H9 (cell line): ENCODE measurements around the gene KRT79. TPM values are rescaled to one million over a fixed set of nuclear protein-coding genes. Genes with fewer than 3 reads are reported as not detected.
A peak's percentile ranks its signal among the peaks of the same experiment; 100 is the strongest.

Experiments
- DNase-seq: peaks from one replicate; pipeline ENCODE4 v3.0.0-alpha.2; 2017
- H2AFZ ChIP-seq: one replicate; pipeline ENCODE4 v1.6.1; 2013; ENCODE audit warnings: mild to moderate bottlenecking, low read length, control low read depth, moderate library complexity
- H2AK5ac ChIP-seq: 2 replicates; pipeline ENCODE4 v1.6.1; 2013; ENCODE audit warnings: low read length, control low read depth, mixed read lengths; ENCODE audit not compliant: insufficient read length
- H2BK120ac ChIP-seq: one replicate; pipeline ENCODE4 v1.6.1; 2013; ENCODE audit warnings: low read depth, mild to moderate bottlenecking, low read length, control low read depth, inconsistent platforms; ENCODE audit not compliant: poor library complexity, severe bottlenecking
- H2BK12ac ChIP-seq: 2 replicates; pipeline ENCODE4 v1.6.1; 2013; ENCODE audit warnings: low read length, control low read depth, mixed read lengths, low read depth; ENCODE audit not compliant: insufficient read length
- H2BK15ac ChIP-seq: 2 replicates; pipeline ENCODE4 v1.6.1; 2013; ENCODE audit warnings: low read depth, low read length, control low read depth
- H2BK20ac ChIP-seq: one replicate; pipeline ENCODE4 v1.6.1; 2013; ENCODE audit warnings: low read depth, mild to moderate bottlenecking, low read length, control low read depth, inconsistent platforms; ENCODE audit not compliant: poor library complexity, severe bottlenecking
- H2BK5ac ChIP-seq: 2 replicates; pipeline ENCODE4 v1.6.1; 2013; ENCODE audit warnings: low read length, control low read depth, mixed read lengths; ENCODE audit not compliant: insufficient read length
- H3K14ac ChIP-seq: 2 replicates; pipeline ENCODE4 v1.6.1; 2013; ENCODE audit warnings: low read length, control low read depth; ENCODE audit not compliant: insufficient read depth
- H3K18ac ChIP-seq: 2 replicates; pipeline ENCODE4 v1.6.1; 2013; ENCODE audit warnings: low read depth, mild to moderate bottlenecking, mixed read lengths, low read length, control low read depth; ENCODE audit not compliant: insufficient read length
- H3K23ac ChIP-seq: 2 replicates; pipeline ENCODE4 v1.6.1; 2013; ENCODE audit warnings: low read length, control low read depth, mixed read lengths, low read depth; ENCODE audit not compliant: insufficient read length
- H3K23me2 ChIP-seq: 2 replicates; pipeline ENCODE4 v1.6.1; 2013; ENCODE audit warnings: low read depth, mild to moderate bottlenecking, mixed read lengths, low read length, control low read depth; ENCODE audit not compliant: insufficient read length, poor library complexity, severe bottlenecking
- H3K27ac ChIP-seq: 2 replicates; pipeline ENCODE4 v1.5.1; 2013; ENCODE audit warnings: low read length, control low read depth, mixed read lengths, low read depth; ENCODE audit not compliant: insufficient read length
- H3K27me3 ChIP-seq: 2 replicates; pipeline ENCODE4 v1.6.1; 2013; ENCODE audit warnings: low read length, control low read depth, inconsistent platforms; ENCODE audit not compliant: insufficient read depth
- H3K4ac ChIP-seq: 2 replicates; pipeline ENCODE4 v1.6.1; 2013; ENCODE audit warnings: low read depth, mild to moderate bottlenecking, control low read depth, inconsistent platforms, low read length, moderate library complexity
- H3K4me1 ChIP-seq: 2 replicates; pipeline ENCODE4 v1.6.1; 2013; ENCODE audit warnings: low read length, control low read depth, inconsistent platforms; ENCODE audit not compliant: insufficient read depth
- H3K4me2 ChIP-seq: 2 replicates; pipeline ENCODE4 v1.6.1; 2013; ENCODE audit warnings: low read length, control low read depth, mixed read lengths; ENCODE audit not compliant: insufficient read length, insufficient read depth
- H3K56ac ChIP-seq: 2 replicates; pipeline ENCODE4 v1.6.1; 2013; ENCODE audit warnings: low read depth, mild to moderate bottlenecking, mixed read lengths, low read length, control low read depth; ENCODE audit not compliant: insufficient read length
- H3K79me1 ChIP-seq: 2 replicates; pipeline ENCODE4 v1.6.1; 2013; ENCODE audit warnings: low read depth, mild to moderate bottlenecking, moderate library complexity, low read length, control low read depth, inconsistent platforms; ENCODE audit not compliant: insufficient read depth, poor library complexity, severe bottlenecking
- H3K79me2 ChIP-seq: 2 replicates; pipeline ENCODE4 v1.6.1; 2013; ENCODE audit warnings: low read length, control low read depth, inconsistent platforms; ENCODE audit not compliant: insufficient read depth
- H3K9ac ChIP-seq: 2 replicates; pipeline ENCODE4 v1.6.1; 2013; ENCODE audit warnings: low read length, control low read depth, mixed read lengths; ENCODE audit not compliant: insufficient read length; ENCODE audit errors: extremely low read depth
- H3K9me3 ChIP-seq: one replicate; pipeline ENCODE4 v1.6.1; 2013; ENCODE audit warnings: low read depth, low read length, inconsistent platforms; ENCODE audit not compliant: control insufficient read depth
- H3T11ph ChIP-seq: one replicate; pipeline ENCODE4 v1.6.1; 2013; ENCODE audit warnings: mild to moderate bottlenecking, low read length, control low read depth, inconsistent platforms
- H4K20me1 ChIP-seq: one replicate; pipeline ENCODE4 v1.6.1; 2013; ENCODE audit not compliant: control insufficient read depth, insufficient read length, insufficient read depth
- H4K5ac ChIP-seq: 2 replicates; pipeline ENCODE4 v1.6.1; 2013; ENCODE audit warnings: low read depth, mild to moderate bottlenecking, mixed read lengths, low read length, control low read depth; ENCODE audit not compliant: insufficient read length
- H4K8ac ChIP-seq: replicated peaks from 2 replicates; pipeline ENCODE4 v1.6.1; 2013; ENCODE audit warnings: low read length, control low read depth, mixed read lengths, low read depth; ENCODE audit not compliant: insufficient read length
- H4K91ac ChIP-seq: 2 replicates; pipeline ENCODE4 v1.6.1; 2013; ENCODE audit warnings: low read depth, mild to moderate bottlenecking, moderate library complexity, mixed read lengths, low read length, control low read depth; ENCODE audit not compliant: insufficient read length
- H3K27ac Mint-ChIP-seq, 3 experiments: 2 replicates in 2 of 3; 3 replicates in 1 of 3; pipeline ENCODE4 v1.8.0; 2020 to 2021; ENCODE audit warnings: mixed read lengths in 3 of 3, mild to moderate bottlenecking in 1 of 3, moderate library complexity in 1 of 3
- H3K27me3 Mint-ChIP-seq: 2 replicates; pipeline ENCODE4 v1.8.0; 2021; ENCODE audit warnings: low read depth, mild to moderate bottlenecking, moderate library complexity, mixed read lengths
- H3K36me3 Mint-ChIP-seq, 3 experiments: 2 replicates in 2 of 3; 3 replicates in 1 of 3; pipeline ENCODE4 v1.8.0; 2020 to 2021; ENCODE audit warnings: low read depth in 3 of 3, mixed read lengths in 3 of 3; ENCODE audit not compliant: insufficient read depth in 1 of 3
- H3K4me1 Mint-ChIP-seq, 2 experiments: 2 replicates each; pipeline ENCODE4 v1.8.0; 2020; ENCODE audit warnings: mixed read lengths in 2 of 2
- H3K4me3 Mint-ChIP-seq, 2 experiments: 2 replicates in 1 of 2; 3 replicates in 1 of 2; pipeline ENCODE4 v1.8.0; 2020 to 2021; ENCODE audit warnings: mild to moderate bottlenecking in 2 of 2, mixed read lengths in 2 of 2, moderate library complexity in 1 of 2
- H3K9me3 Mint-ChIP-seq, 2 experiments: 2 replicates in 1 of 2; 3 replicates in 1 of 2; pipeline ENCODE4 v1.8.0; 2020; ENCODE audit warnings: mild to moderate bottlenecking in 2 of 2, mixed read lengths in 2 of 2, moderate library complexity in 1 of 2
- WGBS: extraction: QIAGEN DNeasy Blood & Tissue Kit; methylation state at CpG from one replicate; pipeline ENCODE4 v1.1.7; 2013; ENCODE audit warnings: missing lambda C conversion rate, low lambda C conversion rate, mixed read lengths; ENCODE audit not compliant: insufficient read length; ENCODE audit errors: extremely low coverage; 5-methylcytosine and 5-hydroxymethylcytosine counted together
- total RNA-seq: library from RNA; stranded (reverse); gene quantifications from 2 replicates; pipeline ENCODE4 v1.2.1, GENCODE V29; 2021
- TF ChIP-seq, protein P1 (sequence below): fragments of 200-600 bp; sonication (generic); conservative IDR thresholded peaks from 3 replicates; pipeline ENCODE4 v1.8.0; 2021; ENCODE audit warnings: antibody characterized with exemption, mild to moderate bottlenecking

The KRT79 gene
- total RNA-seq, 1 experiment from 2014 or later: not detected

DNA sequence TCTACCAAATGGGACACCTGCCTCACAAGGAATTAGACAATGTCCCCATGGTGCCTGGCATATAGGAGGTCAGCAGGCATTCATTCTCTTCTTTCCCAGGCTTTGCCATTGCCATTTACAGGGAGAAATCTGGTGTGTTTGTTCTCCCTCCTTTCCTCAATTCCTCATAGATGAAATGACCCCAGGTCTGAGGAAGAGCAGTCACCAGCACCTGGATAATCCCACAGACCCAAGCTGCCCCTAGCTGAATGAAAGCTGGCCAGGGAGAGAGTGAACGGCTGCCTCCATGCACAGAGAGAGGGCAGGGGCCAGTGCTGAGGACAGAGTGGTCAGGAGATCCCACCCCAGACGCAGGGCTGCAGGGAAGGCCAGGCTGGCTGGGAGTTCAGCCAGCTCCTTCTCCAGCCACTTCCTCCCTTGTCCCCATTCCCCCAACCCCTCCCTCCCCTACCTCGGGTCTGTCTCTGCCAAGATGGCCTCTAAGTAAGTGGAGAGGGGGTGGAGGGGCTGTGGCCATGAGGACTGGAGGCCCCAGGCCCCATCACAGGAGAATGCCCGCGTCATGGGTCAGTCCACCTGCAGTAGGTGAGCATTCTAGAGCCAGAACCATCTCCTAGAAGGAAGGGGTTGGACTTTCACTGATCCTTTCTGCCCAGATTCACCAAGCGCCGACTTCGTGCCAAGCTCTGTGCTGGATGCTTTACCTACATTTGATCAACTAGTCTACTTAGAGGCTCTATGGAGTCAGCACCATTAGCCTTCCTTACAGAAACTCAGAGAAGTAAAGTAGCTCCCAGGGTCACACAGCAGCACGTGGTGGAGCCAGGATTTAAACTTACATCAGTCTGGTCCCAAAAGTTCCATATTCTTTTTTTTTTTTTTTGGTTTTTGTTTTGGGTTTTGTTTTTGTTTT is 18.2 kb downstream of the KRT79 start:
- no peak overlapping the region for H3T11ph ChIP-seq
- no peak overlapping the region for H2AFZ ChIP-seq
- H4K5ac ChIP-seq: no peak overlapping the region
- Mint-ChIP-seq H3K27me3 (peaks cover 3% of the 10 kb centered on the region), H3K4me1 (peaks cover 3 to 7% of the 10 kb centered on the region in 2 experiments; a peak in 3 of 4 replicates), H3K36me3 (no peaks in the 10 kb centered on the region; a peak in 1 of 7 replicates), H3K4me3 (no peak overlapping the region), H3K27ac (peak overlapping the region in 1 of 3 experiments; percentile 49; a peak in 1 of 7 replicates), H3K9me3 (no peaks in the 10 kb centered on the region)
- TF ChIP-seq, protein P1, sequence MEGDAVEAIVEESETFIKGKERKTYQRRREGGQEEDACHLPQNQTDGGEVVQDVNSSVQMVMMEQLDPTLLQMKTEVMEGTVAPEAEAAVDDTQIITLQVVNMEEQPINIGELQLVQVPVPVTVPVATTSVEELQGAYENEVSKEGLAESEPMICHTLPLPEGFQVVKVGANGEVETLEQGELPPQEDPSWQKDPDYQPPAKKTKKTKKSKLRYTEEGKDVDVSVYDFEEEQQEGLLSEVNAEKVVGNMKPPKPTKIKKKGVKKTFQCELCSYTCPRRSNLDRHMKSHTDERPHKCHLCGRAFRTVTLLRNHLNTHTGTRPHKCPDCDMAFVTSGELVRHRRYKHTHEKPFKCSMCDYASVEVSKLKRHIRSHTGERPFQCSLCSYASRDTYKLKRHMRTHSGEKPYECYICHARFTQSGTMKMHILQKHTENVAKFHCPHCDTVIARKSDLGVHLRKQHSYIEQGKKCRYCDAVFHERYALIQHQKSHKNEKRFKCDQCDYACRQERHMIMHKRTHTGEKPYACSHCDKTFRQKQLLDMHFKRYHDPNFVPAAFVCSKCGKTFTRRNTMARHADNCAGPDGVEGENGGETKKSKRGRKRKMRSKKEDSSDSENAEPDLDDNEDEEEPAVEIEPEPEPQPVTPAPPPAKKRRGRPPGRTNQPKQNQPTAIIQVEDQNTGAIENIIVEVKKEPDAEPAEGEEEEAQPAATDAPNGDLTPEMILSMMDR: no peak
- no peak overlapping the region for H4K91ac ChIP-seq
- H3K14ac ChIP-seq: no peak overlapping the region
- H3K79me2 ChIP-seq: no peaks in the 10 kb centered on the region
- H3K4ac ChIP-seq: no peak overlapping the region
- H3K9ac ChIP-seq: no peak overlapping the region
- H3K23me2 ChIP-seq: no peaks in the 10 kb centered on the region
- WGBS: no CpG with 5 or more reads among the region's 9 CpGs
- no peak overlapping the region for H3K23ac ChIP-seq
- H2BK15ac ChIP-seq: no peak overlapping the region
- no peaks in the 10 kb centered on the region for H3K4me1 ChIP-seq
- no peak overlapping the region for H4K8ac ChIP-seq
- H2BK12ac ChIP-seq: no peak overlapping the region
- H2BK5ac ChIP-seq: no peak overlapping the region
- H2AK5ac ChIP-seq: no peak overlapping the region
- H2BK20ac ChIP-seq: no peak overlapping the region
- no peak overlapping the region for H3K56ac ChIP-seq
- no peak for DNase-seq
- H3K9me3 ChIP-seq: no peaks in the 10 kb centered on the region
- no peak overlapping the region for H3K18ac ChIP-seq
- no peaks in the 10 kb centered on the region for H3K27me3 ChIP-seq
- no peak overlapping the region for H2BK120ac ChIP-seq
- no peaks in the 10 kb centered on the region for H3K79me1 ChIP-seq
- H3K27ac ChIP-seq: no peak overlapping the region
- H3K4me2 ChIP-seq: no peak overlapping the region
- H4K20me1 ChIP-seq: no peaks in the 10 kb centered on the region
